ENCODE measurements around the gene FLT1.

Gene FLT1

DNA sequence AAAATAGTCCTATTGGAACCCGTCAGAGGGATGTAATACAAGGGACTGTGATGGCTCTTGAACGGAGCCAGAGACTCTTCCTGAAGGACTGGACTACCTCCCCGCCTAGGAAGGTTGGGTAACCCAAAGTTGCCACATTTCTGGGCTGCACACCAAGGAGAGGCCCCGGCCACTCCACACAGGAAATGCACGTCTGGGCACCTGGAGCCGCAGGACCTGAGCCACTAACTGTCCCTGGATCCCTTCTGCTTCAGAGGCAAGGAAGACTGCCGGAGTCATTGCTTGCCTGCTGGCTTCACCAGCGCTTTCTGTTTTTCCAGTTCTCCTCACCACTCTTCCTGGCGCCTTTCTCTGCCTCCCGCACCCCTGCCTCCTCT is 1.2 kb upstream of the FLT1 start:
- no peaks in the 10 kb centered on the region for H3K4me1 ChIP-seq (ENCODE audit: insufficient read depth, low read length, severe bottlenecking)
- H3K9ac ChIP-seq (ENCODE audit: low read length), result no peak overlapping the region
- H3K9me2 ChIP-seq (ENCODE audit: low read depth, low read length), result no peaks in the 10 kb centered on the region
- H3K4me2 ChIP-seq (ENCODE audit: low read length), result no peak overlapping the region
- no peaks in the 10 kb centered on the region for H4K20me1 ChIP-seq (ENCODE audit: insufficient read depth, low read length)
- no peak overlapping the region for H3K4me3 ChIP-seq (ENCODE audit: low read depth, low read length, poor library complexity, severe bottlenecking)
- H3K9me3 ChIP-seq (ENCODE audit: low read length), result no peaks in the 10 kb centered on the region
- no peaks in the 10 kb centered on the region for H3F3A ChIP-seq (ENCODE audit: insufficient read depth, low read length)
- no peak for TF ChIP-seq EZH2 (IDR thresholded peaks at IDR 0.05; ENCODE audit: borderline replicate concordance, low read length)
- TF ChIP-seq, protein P1, sequence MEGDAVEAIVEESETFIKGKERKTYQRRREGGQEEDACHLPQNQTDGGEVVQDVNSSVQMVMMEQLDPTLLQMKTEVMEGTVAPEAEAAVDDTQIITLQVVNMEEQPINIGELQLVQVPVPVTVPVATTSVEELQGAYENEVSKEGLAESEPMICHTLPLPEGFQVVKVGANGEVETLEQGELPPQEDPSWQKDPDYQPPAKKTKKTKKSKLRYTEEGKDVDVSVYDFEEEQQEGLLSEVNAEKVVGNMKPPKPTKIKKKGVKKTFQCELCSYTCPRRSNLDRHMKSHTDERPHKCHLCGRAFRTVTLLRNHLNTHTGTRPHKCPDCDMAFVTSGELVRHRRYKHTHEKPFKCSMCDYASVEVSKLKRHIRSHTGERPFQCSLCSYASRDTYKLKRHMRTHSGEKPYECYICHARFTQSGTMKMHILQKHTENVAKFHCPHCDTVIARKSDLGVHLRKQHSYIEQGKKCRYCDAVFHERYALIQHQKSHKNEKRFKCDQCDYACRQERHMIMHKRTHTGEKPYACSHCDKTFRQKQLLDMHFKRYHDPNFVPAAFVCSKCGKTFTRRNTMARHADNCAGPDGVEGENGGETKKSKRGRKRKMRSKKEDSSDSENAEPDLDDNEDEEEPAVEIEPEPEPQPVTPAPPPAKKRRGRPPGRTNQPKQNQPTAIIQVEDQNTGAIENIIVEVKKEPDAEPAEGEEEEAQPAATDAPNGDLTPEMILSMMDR (IDR thresholded peaks at IDR 0.05; ENCODE audit: low read length), result no peak
- H3K36me3 ChIP-seq (ENCODE audit: insufficient read depth, low read length), result no peaks in the 10 kb centered on the region
- H3K27me3 ChIP-seq (ENCODE audit: insufficient read depth, low read length), result peaks cover 5% of the 10 kb centered on the region
- H2AFZ ChIP-seq (ENCODE audit: low read length), result no peak overlapping the region
- H3K27ac ChIP-seq (ENCODE audit: low read depth, low read length, poor library complexity, severe bottlenecking), result no peak overlapping the region
- H3K79me2 ChIP-seq (ENCODE audit: insufficient read depth, low read length), result no peaks in the 10 kb centered on the region

DNA sequence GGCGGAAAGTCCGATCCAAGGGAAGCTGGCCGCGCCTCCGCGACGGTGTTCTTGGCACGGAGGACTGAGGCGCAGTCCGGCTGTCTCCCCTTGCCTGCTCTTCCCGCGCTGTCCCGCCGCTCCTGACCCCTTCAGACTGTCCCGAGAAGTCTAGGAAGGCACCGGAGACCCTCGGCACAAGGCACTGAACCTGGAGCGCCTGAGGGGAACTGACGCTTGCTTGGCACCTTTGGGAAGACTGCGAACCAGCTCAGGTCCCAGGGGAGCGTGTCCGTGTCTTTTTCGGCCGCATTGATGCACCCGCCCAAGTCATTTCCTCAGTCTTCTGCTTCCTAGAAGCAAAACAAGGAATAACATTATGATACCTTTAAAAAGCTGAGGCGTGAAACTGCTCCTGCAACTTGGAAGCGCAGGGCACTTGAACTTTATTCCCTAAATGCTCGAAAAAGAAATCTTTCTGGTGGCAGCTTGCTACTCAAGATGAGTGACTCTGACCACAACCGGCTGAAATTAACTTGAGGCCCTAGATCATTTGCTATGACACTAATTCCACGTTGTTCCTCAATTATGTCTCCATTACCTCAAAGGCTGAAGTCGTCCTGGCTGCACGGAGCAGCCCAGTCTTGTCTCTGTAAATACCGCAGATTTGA is 735 bp upstream of the FLT1 start:
- H3K9me3 ChIP-seq (ENCODE audit: low read length), result no peaks in the 10 kb centered on the region
- H3K4me3 ChIP-seq (ENCODE audit: low read depth, low read length, poor library complexity, severe bottlenecking), result no peak overlapping the region
- no peaks in the 10 kb centered on the region for H3F3A ChIP-seq (ENCODE audit: insufficient read depth, low read length)
- H3K36me3 ChIP-seq (ENCODE audit: insufficient read depth, low read length), result no peaks in the 10 kb centered on the region
- no peaks in the 10 kb centered on the region for H3K4me1 ChIP-seq (ENCODE audit: insufficient read depth, low read length, severe bottlenecking)
- H3K79me2 ChIP-seq (ENCODE audit: insufficient read depth, low read length), result no peaks in the 10 kb centered on the region
- no peak overlapping the region for H3K27ac ChIP-seq (ENCODE audit: low read depth, low read length, poor library complexity, severe bottlenecking)
- H3K9me2 ChIP-seq (ENCODE audit: low read depth, low read length), result no peaks in the 10 kb centered on the region
- H4K20me1 ChIP-seq (ENCODE audit: insufficient read depth, low read length), result no peaks in the 10 kb centered on the region
- peaks cover 5% of the 10 kb centered on the region for H3K27me3 ChIP-seq (ENCODE audit: insufficient read depth, low read length)
- H3K9ac ChIP-seq (ENCODE audit: low read length), result no peak overlapping the region
- TF ChIP-seq, protein P1 (IDR thresholded peaks at IDR 0.05; ENCODE audit: low read length), result no peak
- TF ChIP-seq EZH2 (IDR thresholded peaks at IDR 0.05; ENCODE audit: borderline replicate concordance, low read length), result no peak
- no peak overlapping the region for H2AFZ ChIP-seq (ENCODE audit: low read length)
- H3K4me2 ChIP-seq (ENCODE audit: low read length), result no peak overlapping the region

DNA sequence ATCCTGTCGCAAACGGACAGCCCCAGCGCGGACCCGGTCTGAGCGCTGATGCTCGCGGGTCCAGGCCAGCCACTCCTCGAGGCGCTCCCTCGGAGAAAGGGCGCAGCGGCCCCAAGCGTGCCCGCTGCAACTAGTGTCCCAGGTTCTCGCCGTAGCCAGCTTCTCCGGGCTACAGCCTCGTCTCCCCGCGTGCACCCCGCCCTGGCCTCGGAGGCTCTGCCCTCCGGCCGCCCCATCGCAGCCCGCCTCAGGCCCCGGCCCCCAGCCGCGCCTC is 487 bp downstream of the FLT1 start:
- H3K4me2 ChIP-seq (ENCODE audit: low read length), result no peak overlapping the region

More for the DNA sequence above, 487 bp downstream of the FLT1 start:
- no peak overlapping the region for H3K9ac ChIP-seq (ENCODE audit: low read length)
- H3K27me3 ChIP-seq (ENCODE audit: insufficient read depth, low read length), result peaks cover 5% of the 10 kb centered on the region
- no peaks in the 10 kb centered on the region for H3K4me1 ChIP-seq (ENCODE audit: insufficient read depth, low read length, severe bottlenecking)
- no peak overlapping the region for H3K27ac ChIP-seq (ENCODE audit: low read depth, low read length, poor library complexity, severe bottlenecking)
- H2AFZ ChIP-seq (ENCODE audit: low read length), result no peak overlapping the region
- no peak for TF ChIP-seq EZH2 (IDR thresholded peaks at IDR 0.05; ENCODE audit: borderline replicate concordance, low read length)
- TF ChIP-seq, protein P1 (IDR thresholded peaks at IDR 0.05; ENCODE audit: low read length), result no peak
- no peaks in the 10 kb centered on the region for H3F3A ChIP-seq (ENCODE audit: insufficient read depth, low read length)
- no peaks in the 10 kb centered on the region for H3K9me3 ChIP-seq (ENCODE audit: low read length)
- no peaks in the 10 kb centered on the region for H4K20me1 ChIP-seq (ENCODE audit: insufficient read depth, low read length)
- H3K36me3 ChIP-seq (ENCODE audit: insufficient read depth, low read length), result no peaks in the 10 kb centered on the region
- no peak overlapping the region for H3K4me3 ChIP-seq (ENCODE audit: low read depth, low read length, poor library complexity, severe bottlenecking)
- no peaks in the 10 kb centered on the region for H3K79me2 ChIP-seq (ENCODE audit: insufficient read depth, low read length)
- no peaks in the 10 kb centered on the region for H3K9me2 ChIP-seq (ENCODE audit: low read depth, low read length)

All from OCI-LY1 (cell line).